HepG2 (cell line): ENCODE results near the gene KSR1. TPM values are rescaled to one million over a fixed set of nuclear protein-coding genes. Genes with fewer than 3 reads are reported as not detected.
A peak's percentile ranks its signal among the peaks of the same experiment; 100 is the strongest.

Experiments
- CREM ChIP-seq, 2 experiments: sonication (generic) in 1 of 2; formaldehyde crosslinking in 1 of 2; IDR thresholded peaks; 2 replicates each; pipeline versions ENCODE4 v1.4.0 to v1.6.1; 2016 to 2020; ENCODE audit warnings: antibody characterized with exemption in 1 of 2, mild to moderate bottlenecking in 1 of 2, missing genetic modification reagents in 1 of 2
- HDAC1 ChIP-seq: sonication (generic); formaldehyde crosslinking; IDR thresholded peaks from 2 replicates; pipeline ENCODE4 v1.5.1; 2020; ENCODE audit warnings: mild to moderate bottlenecking, missing genetic modification reagents
- HNRNPUL1 ChIP-seq: fragments of 200-400 bp; formaldehyde crosslinking; IDR thresholded peaks from 2 replicates; pipeline ENCODE4 v1.6.1; 2017; ENCODE audit warnings: low read depth, mild to moderate bottlenecking, low read length, moderate library complexity
- HOXA3 ChIP-seq: sonication (generic); formaldehyde crosslinking; IDR thresholded peaks from 2 replicates; pipeline ENCODE4 v1.5.0; 2020; ENCODE audit warnings: missing genetic modification reagents
- MEIS2 ChIP-seq: sonication (generic); formaldehyde crosslinking; IDR thresholded peaks from 2 replicates; pipeline ENCODE4 v1.9.0; 2021; ENCODE audit warnings: mild to moderate bottlenecking, missing genetic modification reagents
- MXD4 ChIP-seq: IDR thresholded peaks from 2 replicates; pipeline ENCODE4 v1.6.1; 2016; ENCODE audit warnings: mild to moderate bottlenecking, missing biosample characterization, missing genetic modification reagents
- PAWR ChIP-seq: sonication (generic); formaldehyde crosslinking; IDR thresholded peaks from 2 replicates; pipeline ENCODE4 v1.4.0; 2020; ENCODE audit warnings: missing genetic modification reagents, mild to moderate bottlenecking, borderline replicate concordance
- PHF20 ChIP-seq: sonication (generic); formaldehyde crosslinking; IDR thresholded peaks from 2 replicates; pipeline ENCODE4 v1.5.0; 2020; ENCODE audit warnings: mild to moderate bottlenecking, missing genetic modification reagents
- PHF21A ChIP-seq: sonication (generic); formaldehyde crosslinking; IDR thresholded peaks from 2 replicates; pipeline ENCODE4 v1.5.0; 2020; ENCODE audit warnings: mild to moderate bottlenecking, missing genetic modification reagents
- POLR2AphosphoS5 ChIP-seq: IDR thresholded peaks from 2 replicates; pipeline ENCODE4 v1.6.1; 2012; ENCODE audit warnings: low read depth, low read length
- RNF2 ChIP-seq: fragments of 450-650 bp; conservative IDR thresholded peaks from 2 replicates; pipeline ENCODE4 v1.6.1; 2016; ENCODE audit warnings: low read depth
- ZNF567 ChIP-seq: sonication (generic); formaldehyde crosslinking; IDR thresholded peaks from 2 replicates; pipeline ENCODE4 v1.8.1; 2023; ENCODE audit warnings: mild to moderate bottlenecking, missing genetic modification reagents, borderline replicate concordance
- polyA plus RNA-seq, 8 experiments: library from polyadenylated mRNA; depleted of rRNA in 3 of 8; stranded (reverse) in 7 of 8; unstranded in 1 of 8; fragments of >200 nt; fragmentation: Illumina TruSeq in 4 of 8; extraction: Trizol in 4 of 8; gene quantifications; 2 replicates each; pipeline versions ENCODE4 v1.2.1 to v1.2.3, GENCODE V29; 2011 to 2016; ENCODE audit warnings: low read depth in 4 of 8, missing spikeins in 1 of 8, mixed read lengths in 1 of 8; ENCODE audit not compliant: insufficient read depth in 1 of 8
- total RNA-seq, 5 experiments: library from RNA; depleted of rRNA; stranded (reverse); fragments of >200 nt; fragmentation: Illumina TruSeq; extraction: Trizol; gene quantifications; 2 replicates each; pipeline ENCODE4 v1.2.3, GENCODE V29; 2016; ENCODE audit warnings: low read depth in 1 of 5
- TF ChIP-seq, protein P1 (sequence below): sonication (generic); formaldehyde crosslinking; IDR thresholded peaks from 2 replicates; pipeline ENCODE4 v1.5.0; 2020; ENCODE audit warnings: mild to moderate bottlenecking, low read depth, missing genetic modification reagents, borderline replicate concordance
- TF ChIP-seq, protein P2 (sequence below): sonication (generic); formaldehyde crosslinking; IDR thresholded peaks from 2 replicates; pipeline ENCODE4 v1.5.0; 2020; ENCODE audit warnings: missing genetic modification reagents, mild to moderate bottlenecking, borderline replicate concordance
- TF ChIP-seq, protein P3 (sequence below): IDR thresholded peaks from 2 replicates; pipeline ENCODE4 v1.6.1; 2016; ENCODE audit warnings: mild to moderate bottlenecking
- TF ChIP-seq, protein P4 (sequence below): sonication (generic); formaldehyde crosslinking; IDR thresholded peaks from 2 replicates; pipeline ENCODE4 v1.4.0; 2020; ENCODE audit warnings: missing genetic modification reagents
- TF ChIP-seq, protein P5 (sequence below): sonication (generic); formaldehyde crosslinking; IDR thresholded peaks from 2 replicates; pipeline ENCODE4 v1.8.0; 2022; ENCODE audit warnings: missing genetic modification reagents, low read depth, mild to moderate bottlenecking, borderline replicate concordance
- TF ChIP-seq, protein P6 (sequence below): IDR thresholded peaks from 2 replicates; pipeline ENCODE4 v1.6.1; 2016; ENCODE audit warnings: missing genetic modification reagents, missing compliant biosample characterization
- TF ChIP-seq, protein P7 (sequence below): IDR thresholded peaks from 2 replicates; pipeline ENCODE4 v1.6.1; 2018; ENCODE audit warnings: missing genetic modification reagents

Gene KSR1
- total and polyA plus RNA-seq, 2 of the 13 experiments (the other 11 are each of a cell fraction or from before 2014, with no cell fraction given), result 10.1 to 16.6 TPM

DNA sequence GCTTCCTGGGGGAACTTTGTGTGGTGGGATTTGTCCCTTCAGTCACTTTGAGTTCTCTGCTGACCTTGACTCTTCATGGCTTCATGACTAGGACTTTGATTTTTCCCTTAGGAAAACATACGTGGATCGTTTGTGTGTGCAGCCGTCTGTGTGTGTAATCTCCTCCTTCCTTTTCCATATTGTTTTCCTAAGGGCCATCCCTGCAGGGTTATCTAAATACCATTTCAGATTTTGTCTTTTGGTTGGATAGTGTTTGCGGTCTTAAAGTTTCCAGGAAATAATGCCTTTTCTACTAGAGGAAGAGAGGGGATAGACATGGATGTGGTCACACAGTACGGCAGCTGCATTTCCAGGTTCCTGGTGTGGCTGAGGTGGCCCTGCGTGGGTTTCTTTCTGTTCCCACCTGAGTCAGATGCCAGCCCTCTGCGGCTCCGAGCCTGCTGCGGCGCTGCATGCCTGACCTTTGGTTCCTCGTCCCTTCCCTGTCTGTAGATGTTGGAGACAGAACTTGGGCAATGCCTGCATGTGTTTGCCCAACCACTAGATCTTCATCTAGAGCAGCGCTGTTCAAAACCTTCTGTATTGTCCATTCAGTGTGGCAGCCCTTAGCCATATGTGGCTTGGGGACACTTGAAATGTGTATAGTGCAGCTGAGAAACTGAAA, 102.7 kb downstream of the KSR1 start (continued):
- TF ChIP-seq PHF20 (CRISPR knock-in tag) (no peak), CREM (IDR thresholded peaks at IDR 0.05) (peak; percentile 60), CREM (CRISPR knock-in tag; IDR thresholded peaks at IDR 0.05) (no peak), RNF2 (no peak), PAWR (CRISPR knock-in tag) (no peak), HNRNPUL1 (no peak), ZNF567 (no peak), HOXA3 (CRISPR knock-in tag) (peak; percentile 72; the same call in 1 of the 2 replicates), MEIS2 (CRISPR knock-in tag) (no peak), PHF21A (peak; percentile 71; the same call in 1 of the 2 replicates), HDAC1 (peak; percentile 80), POLR2AphosphoS5 (no peak), MXD4 (no peak)
- TF ChIP-seq, protein P1, sequence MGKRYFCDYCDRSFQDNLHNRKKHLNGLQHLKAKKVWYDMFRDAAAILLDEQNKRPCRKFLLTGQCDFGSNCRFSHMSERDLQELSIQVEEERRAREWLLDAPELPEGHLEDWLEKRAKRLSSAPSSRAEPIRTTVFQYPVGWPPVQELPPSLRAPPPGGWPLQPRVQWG, result no peak
- TF ChIP-seq, protein P2, sequence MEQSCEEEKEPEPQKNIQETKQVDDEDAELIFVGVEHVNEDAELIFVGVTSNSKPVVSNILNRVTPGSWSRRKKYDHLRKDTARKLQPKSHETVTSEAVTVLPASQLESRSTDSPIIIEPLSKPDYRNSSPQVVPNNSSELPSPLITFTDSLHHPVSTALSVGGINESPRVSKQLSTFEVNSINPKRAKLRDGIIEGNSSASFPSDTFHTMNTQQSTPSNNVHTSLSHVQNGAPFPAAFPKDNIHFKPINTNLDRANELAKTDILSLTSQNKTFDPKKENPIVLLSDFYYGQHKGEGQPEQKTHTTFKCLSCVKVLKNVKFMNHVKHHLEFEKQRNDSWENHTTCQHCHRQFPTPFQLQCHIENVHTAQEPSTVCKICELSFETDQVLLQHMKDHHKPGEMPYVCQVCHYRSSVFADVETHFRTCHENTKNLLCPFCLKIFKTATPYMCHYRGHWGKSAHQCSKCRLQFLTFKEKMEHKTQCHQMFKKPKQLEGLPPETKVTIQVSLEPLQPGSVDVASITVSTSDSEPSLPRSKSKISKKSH, result no peak
- TF ChIP-seq, protein P3, sequence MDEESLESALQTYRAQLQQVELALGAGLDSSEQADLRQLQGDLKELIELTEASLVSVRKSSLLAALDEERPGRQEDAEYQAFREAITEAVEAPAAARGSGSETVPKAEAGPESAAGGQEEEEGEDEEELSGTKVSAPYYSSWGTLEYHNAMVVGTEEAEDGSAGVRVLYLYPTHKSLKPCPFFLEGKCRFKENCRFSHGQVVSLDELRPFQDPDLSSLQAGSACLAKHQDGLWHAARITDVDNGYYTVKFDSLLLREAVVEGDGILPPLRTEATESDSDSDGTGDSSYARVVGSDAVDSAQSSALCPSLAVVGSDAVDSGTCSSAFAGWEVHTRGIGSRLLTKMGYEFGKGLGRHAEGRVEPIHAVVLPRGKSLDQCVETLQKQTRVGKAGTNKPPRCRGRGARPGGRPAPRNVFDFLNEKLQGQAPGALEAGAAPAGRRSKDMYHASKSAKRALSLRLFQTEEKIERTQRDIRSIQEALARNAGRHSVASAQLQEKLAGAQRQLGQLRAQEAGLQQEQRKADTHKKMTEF (CRISPR knock-in tag), result peak; percentile 51; the same call in 1 of the 2 replicates
- TF ChIP-seq, protein P4, sequence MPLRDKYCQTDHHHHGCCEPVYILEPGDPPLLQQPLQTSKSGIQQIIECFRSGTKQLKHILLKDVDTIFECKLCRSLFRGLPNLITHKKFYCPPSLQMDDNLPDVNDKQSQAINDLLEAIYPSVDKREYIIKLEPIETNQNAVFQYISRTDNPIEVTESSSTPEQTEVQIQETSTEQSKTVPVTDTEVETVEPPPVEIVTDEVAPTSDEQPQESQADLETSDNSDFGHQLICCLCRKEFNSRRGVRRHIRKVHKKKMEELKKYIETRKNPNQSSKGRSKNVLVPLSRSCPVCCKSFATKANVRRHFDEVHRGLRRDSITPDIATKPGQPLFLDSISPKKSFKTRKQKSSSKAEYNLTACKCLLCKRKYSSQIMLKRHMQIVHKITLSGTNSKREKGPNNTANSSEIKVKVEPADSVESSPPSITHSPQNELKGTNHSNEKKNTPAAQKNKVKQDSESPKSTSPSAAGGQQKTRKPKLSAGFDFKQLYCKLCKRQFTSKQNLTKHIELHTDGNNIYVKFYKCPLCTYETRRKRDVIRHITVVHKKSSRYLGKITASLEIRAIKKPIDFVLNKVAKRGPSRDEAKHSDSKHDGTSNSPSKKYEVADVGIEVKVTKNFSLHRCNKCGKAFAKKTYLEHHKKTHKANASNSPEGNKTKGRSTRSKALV (CRISPR knock-in tag), result no peak
- TF ChIP-seq, protein P5, sequence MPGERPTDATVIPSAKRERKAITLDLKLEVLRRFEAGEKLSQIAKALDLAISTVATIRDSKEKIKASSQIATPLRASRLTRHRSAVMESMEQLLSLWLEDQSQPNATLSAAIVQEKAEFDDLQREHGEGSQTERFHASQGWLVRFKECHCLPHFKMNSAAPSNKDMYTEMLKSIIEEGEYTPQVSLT, result no peak
- TF ChIP-seq, protein P6, sequence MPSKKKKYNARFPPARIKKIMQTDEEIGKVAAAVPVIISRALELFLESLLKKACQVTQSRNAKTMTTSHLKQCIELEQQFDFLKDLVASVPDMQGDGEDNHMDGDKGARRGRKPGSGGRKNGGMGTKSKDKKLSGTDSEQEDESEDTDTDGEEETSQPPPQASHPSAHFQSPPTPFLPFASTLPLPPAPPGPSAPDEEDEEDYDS (CRISPR knock-in tag), result no peak; the same call in 1 of the 2 replicates
- TF ChIP-seq, protein P7, sequence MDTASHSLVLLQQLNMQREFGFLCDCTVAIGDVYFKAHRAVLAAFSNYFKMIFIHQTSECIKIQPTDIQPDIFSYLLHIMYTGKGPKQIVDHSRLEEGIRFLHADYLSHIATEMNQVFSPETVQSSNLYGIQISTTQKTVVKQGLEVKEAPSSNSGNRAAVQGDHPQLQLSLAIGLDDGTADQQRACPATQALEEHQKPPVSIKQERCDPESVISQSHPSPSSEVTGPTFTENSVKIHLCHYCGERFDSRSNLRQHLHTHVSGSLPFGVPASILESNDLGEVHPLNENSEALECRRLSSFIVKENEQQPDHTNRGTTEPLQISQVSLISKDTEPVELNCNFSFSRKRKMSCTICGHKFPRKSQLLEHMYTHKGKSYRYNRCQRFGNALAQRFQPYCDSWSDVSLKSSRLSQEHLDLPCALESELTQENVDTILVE (CRISPR knock-in tag), result no peak
